Ovary (tissue), 9 donors: ENCODE data around the gene GNPTG. TPM values are rescaled to one million over a fixed set of nuclear protein-coding genes. Genes with fewer than 3 reads are reported as not detected.

Experiments
- DNase-seq, 5 donors: peaks; one replicate each; pipeline ENCODE4 v3.0.0-alpha.2; 2019 to 2020
- H3K27ac ChIP-seq, 2 donors: fragments of 200-600 bp; one replicate each; pipeline versions ENCODE4 v1.5.1 to v1.8.0; 2019 to 2022
- H3K27me3 ChIP-seq: fragments of 200-600 bp; one replicate; pipeline ENCODE4 v1.8.0; 2022
- H3K36me3 ChIP-seq: fragments of 200-600 bp; sonication (generic); one replicate; pipeline ENCODE4 v1.5.1; 2019
- H3K4me1 ChIP-seq: one replicate; pipeline ENCODE4 v1.8.1; 2013; ENCODE audit warnings: mild to moderate bottlenecking, moderate library complexity; ENCODE audit not compliant: insufficient read depth
- H3K4me3 ChIP-seq: fragments of 200-600 bp; sonication (generic); one replicate; pipeline ENCODE4 v1.5.1; 2017
- H3K9me3 ChIP-seq, 2 donors: fragments of 200-600 bp in 1 of 2; sonication (generic) in 1 of 2; one replicate each; pipeline versions ENCODE4 v1.5.1 to v1.8.1; 2013 to 2019; ENCODE audit warnings: mild to moderate bottlenecking in 1 of 2, moderate library complexity in 1 of 2
- CTCF ChIP-seq, 3 donors: fragments of 450-650 bp in 2 of 3; fragments of 200-600 bp in 1 of 3; IDR thresholded peaks; one replicate each; pipeline versions ENCODE4 v1.5.1 to v1.8.0; 2016 to 2022; ENCODE audit warnings: antibody characterized with exemption in 3 of 3, mild to moderate bottlenecking in 1 of 3
- EP300 ChIP-seq: sonication (generic); formaldehyde crosslinking; IDR thresholded peaks from one replicate; pipeline ENCODE4 v1.6.1; 2017; ENCODE audit warnings: antibody characterized with exemption
- POLR2A ChIP-seq: fragments of 450-650 bp; IDR thresholded peaks from one replicate; pipeline ENCODE4 v1.6.1; 2017; ENCODE audit warnings: antibody characterized with exemption, mild to moderate bottlenecking, moderate library complexity
- WGBS, 3 donors: extraction: QIAGEN DNeasy Blood & Tissue Kit in 1 of 3; methylation state at CpG; one replicate each; pipeline versions ENCODE4 v1.1.5 to v1.1.7; 2013 to 2017; 5-methylcytosine and 5-hydroxymethylcytosine counted together
- intact Hi-C, 4 donors: fragments of 100-400 bp; cut with DNase I; formaldehyde crosslinking; loops; one replicate each; pipeline versions ENCODE4 v1.11.0 to v1.15.1; 2022 to 2023
- polyA plus RNA-seq, 2 donors: library from polyadenylated mRNA; stranded (reverse); fragments of 200-250 nt in 1 of 2; fragments of 350-450 nt in 1 of 2; fragmentation: Illumina TruSeq in 1 of 2; extraction: RNeasy Lipid Tissue Mini Kit (QIAGEN cat#74804) in 1 of 2; gene quantifications; one replicate each; pipeline ENCODE4 v1.2.3, GENCODE V29; 2013 to 2014
- total RNA-seq, 7 donors: library from RNA; depleted of rRNA in 2 of 7; stranded (reverse); fragments of >200 nt in 2 of 7; fragmentation: NEBNext Ultra II Directional in 3 of 7; extraction: Animal tissue kit (Norgen Biotek cat#: 25700) in 3 of 7; gene quantifications; one replicate each; pipeline versions ENCODE4 v1.1.0 to v1.2.4, GENCODE V29; 2016 to 2023
- donor health status: DM: no; HTN: no; CAD: no; lungs with moderate emphysema.
- donor health status: DM: no; HTN: no; CAD: no.
- donor health status: Bipolar disorder and iron deficiency.
- donor health status: DM: yes; HTN: yes; CAD: no.
- donor health status: DM: no; HTN: no; CAD: no.
- donor health status: DM: yes; HTN: yes; CAD: no.

Gene GNPTG
- total and polyA plus RNA-seq, 9 donors, result 26.0 to 68.1 (median 55.4) TPM

DNA sequence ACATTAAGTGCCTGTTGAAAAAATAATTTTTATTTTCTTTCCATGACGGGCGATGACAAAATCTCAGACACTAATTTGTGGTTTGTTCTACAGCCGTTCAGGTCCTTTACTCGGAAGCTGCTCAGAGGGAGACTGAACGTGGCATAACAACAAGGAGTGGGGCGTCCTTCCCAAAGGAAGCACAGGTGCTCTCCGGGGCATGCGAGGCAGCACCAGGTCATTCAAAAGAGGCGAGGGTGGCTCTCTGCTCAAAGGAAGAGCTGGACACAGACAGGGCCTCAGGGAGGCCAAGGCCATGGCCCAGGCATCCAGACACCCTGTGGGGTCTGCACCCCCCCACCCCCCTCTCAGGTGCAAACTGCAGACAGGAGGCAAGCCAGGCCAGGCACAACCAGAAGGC lies 46.6 kb downstream of the GNPTG start:
- Histone ChIP-seq H3K27me3 (no peaks in the 10 kb centered on the region), H3K4me1 (no peaks in the 10 kb centered on the region), H3K9me3 (no peaks in the 10 kb centered on the region), H3K27ac (no peak overlapping the region), H3K4me3 (no peak overlapping the region), H3K36me3 (no peaks in the 10 kb centered on the region)
- TF ChIP-seq CTCF (IDR thresholded peaks at IDR 0.05), result no peak
- no peak for TF ChIP-seq POLR2A
- no peak for TF ChIP-seq EP300
- DNase-seq, result no peak
- WGBS, 3 donors, result 86 to 92% (median 91%) methylated on average over 9 of the region's 9 CpGs
- intact Hi-C loops, result no loop called here

GRCh38 chr16:1398826-1399581 lies 47.3 kb downstream of the GNPTG start:
- no peaks in the 10 kb centered on the region for H3K27me3 ChIP-seq
- intact Hi-C loops, result no loop called here
- H3K9me3 ChIP-seq, result no peaks in the 10 kb centered on the region
- no peaks in the 10 kb centered on the region for H3K4me1 ChIP-seq
- no peaks in the 10 kb centered on the region for H3K36me3 ChIP-seq
- TF ChIP-seq POLR2A (no peak), EP300 (no peak), CTCF (IDR thresholded peaks at IDR 0.05) (no peak)
- no peak overlapping the region for H3K4me3 ChIP-seq
- WGBS, 3 donors, result 92 to 95% (median 92%) methylated on average over 31 to 38 of the region's 38 CpGs
- peak in 1 of 5 donors; percentile 18 for DNase-seq
- H3K27ac ChIP-seq, result no peak overlapping the region

- DNase-seq, result no peak
- TF ChIP-seq POLR2A (no peak), CTCF (IDR thresholded peaks at IDR 0.05) (no peak), EP300 (no peak)
- Histone ChIP-seq H3K4me3 (no peak overlapping the region), H3K9me3 (no peaks in the 10 kb centered on the region), H3K27ac (no peak overlapping the region), H3K27me3 (no peaks in the 10 kb centered on the region), H3K36me3 (no peaks in the 10 kb centered on the region), H3K4me1 (no peaks in the 10 kb centered on the region)
- intact Hi-C loops, result no loop called here
- WGBS, 3 donors, result 84 to 89% (median 85%) methylated on average over 26 to 29 of the region's 29 CpGs
Measured at GRCh38 chr16:1401061-1401757, 49.5 kb downstream of the GNPTG start.

DNA sequence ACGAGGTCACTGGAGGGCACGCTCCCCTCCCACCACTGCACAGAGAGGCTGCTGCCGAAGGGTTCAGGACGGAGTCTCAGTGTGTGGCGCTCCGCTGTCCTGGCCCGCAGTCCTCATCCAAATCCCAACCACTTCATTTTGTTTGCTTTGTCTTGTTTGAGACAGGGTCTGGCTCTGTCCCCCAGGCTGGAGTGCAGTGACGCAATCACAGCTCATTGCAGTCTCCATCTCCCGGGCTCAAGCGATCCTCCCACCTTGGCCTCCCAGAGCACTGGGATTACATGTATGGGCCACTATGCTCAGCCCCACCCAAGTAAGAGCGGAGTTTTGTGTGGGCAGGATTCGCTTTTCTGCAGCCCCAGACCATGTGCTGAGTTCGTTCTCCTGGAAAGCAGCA lies 50.0 kb downstream of the GNPTG start:
- Histone ChIP-seq H3K36me3 (no peaks in the 10 kb centered on the region), H3K4me1 (no peaks in the 10 kb centered on the region), H3K27me3 (no peaks in the 10 kb centered on the region), H3K4me3 (no peak overlapping the region), H3K27ac (no peak overlapping the region), H3K9me3 (no peaks in the 10 kb centered on the region)
- no peak for DNase-seq
- TF ChIP-seq EP300, result no peak
- no peak for TF ChIP-seq CTCF (IDR thresholded peaks at IDR 0.05)
- no peak for TF ChIP-seq POLR2A
- 93 to 94% (median 94%) methylated on average over 13 of the region's 13 CpGs for WGBS, 3 donors
- intact Hi-C loops, result no loop called here
